HG03060 (cell line): ENCODE results near the gene KDM7A.
"Not testable (repeated sequence)": the region's sequence is repeated elsewhere in the genome, so short reads cannot be mapped to it uniquely, and the experiment has no call there.

Experiments used
- ATAC-seq: cut with Tn5 transposase; IDR thresholded peaks from one replicate; pipeline ENCODE4 v1.9.1; 2021; ENCODE audit warnings: low read depth, moderate number of reproducible peaks; ENCODE audit not compliant: unreplicated experiment

KDM7A gene

GRCh38 chr7:140203556-140203955 lies 26.8 kb upstream of the KDM7A start:
- ATAC-seq, result no peak

GRCh38 chr7:140202942-140203341 lies 26.2 kb upstream of the KDM7A start:
- not testable (repeated sequence) for ATAC-seq

- ATAC-seq, result no peak
Observed at GRCh38 chr7:140201393-140201792, 24.6 kb upstream of the KDM7A start.

DNA sequence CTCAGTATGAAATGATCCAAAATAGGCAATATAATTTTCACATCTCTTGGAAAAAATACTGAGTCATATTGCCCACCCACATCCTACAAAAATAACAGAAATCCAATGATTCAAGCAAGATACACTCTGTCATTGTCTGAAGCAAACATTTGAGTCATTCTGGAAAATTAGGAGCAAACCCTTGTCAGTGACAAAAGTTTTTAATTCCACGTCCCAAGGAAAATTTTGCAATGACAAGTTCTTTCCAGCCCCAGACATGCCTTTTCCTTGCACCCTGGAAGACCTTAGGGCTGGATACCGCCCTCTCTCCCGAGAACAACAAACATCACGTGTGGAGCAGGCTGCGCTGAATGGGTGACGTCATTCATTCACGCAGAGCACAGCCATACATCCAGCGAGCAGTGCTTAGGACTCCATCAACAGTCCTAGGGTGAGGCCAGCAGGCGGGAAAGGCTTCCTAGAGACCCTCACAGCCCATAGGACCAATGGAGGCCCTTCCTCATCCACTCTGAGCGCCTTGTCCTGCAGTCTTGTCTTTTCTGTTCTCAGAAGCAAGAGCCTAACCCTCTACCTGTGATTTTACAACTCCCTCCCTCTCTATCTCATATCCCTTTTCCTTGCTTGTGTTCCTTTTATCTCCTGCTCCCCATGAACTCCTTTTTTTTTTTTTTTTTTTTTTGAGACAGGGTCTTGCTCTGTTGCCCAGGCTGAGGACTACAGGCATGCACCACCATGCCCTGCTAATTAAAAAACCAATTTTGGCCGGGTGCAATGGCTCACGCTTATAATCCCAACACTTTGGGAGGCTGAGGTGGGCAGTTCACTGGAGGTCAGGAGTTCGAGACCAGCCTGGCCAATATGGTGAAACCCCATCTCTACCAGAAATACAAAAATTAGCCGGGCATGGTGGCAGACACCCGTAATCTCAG lies 23.5 kb upstream of the KDM7A start:
- ATAC-seq, result no peak

DNA sequence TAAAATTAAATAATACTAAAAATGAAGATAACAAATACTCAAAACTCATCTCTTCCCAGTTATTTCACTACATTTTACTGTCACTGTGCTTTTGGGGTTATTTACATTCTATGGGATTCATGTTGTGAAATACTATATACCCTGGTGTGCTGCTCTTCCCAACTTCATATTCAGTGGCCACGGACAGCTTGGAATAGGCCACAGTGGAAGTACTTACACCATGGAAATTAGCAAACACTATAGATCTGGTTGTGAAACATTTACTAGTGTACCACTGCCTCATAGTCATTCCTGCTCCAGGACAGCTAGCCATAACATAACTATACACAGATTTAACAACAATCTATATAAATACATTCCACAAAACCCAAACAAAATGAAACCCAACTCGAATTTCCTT lies 21.2 kb upstream of the KDM7A start:
- ATAC-seq, result no peak

DNA sequence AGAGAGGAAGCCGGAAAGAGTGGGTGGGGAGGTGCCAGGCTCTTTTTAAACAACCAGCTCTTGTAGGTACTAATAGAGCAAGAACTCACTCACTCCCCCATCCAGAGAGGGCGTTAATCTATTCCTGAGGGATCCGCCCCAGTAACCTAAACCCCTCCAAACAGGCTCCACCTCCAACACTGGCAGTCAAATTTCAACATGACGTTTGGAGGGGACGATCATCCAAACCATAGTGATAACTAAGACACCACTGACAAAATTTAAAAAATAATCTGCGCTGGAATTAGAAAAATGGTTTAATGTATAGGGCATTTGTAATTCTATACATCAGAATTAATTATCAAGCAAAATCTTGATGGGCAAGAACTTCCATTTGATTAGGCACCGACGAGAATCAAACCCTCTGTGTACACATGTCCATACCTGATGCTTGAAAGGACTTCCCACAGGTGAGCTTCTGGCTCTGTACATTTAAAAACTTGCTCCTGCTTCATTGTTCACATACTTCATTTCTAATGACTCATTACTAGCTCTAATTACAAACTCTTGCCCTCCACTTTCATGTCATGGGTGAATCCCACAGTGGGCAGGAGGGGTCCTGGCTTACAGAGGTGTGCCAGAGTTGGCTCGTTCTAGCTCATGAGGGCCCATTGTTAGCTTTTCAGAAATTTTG lies 20.6 kb upstream of the KDM7A start:
- no peak for ATAC-seq

- no peak for ATAC-seq
Observed at GRCh38 chr7:140196361-140197217, 19.8 kb upstream of the KDM7A start.

GRCh38 chr7:140195859-140196258 lies 19.1 kb upstream of the KDM7A start:
- ATAC-seq, result no peak

- no peak for ATAC-seq
Observed at GRCh38 chr7:140192620-140193019, 15.8 kb upstream of the KDM7A start.

DNA sequence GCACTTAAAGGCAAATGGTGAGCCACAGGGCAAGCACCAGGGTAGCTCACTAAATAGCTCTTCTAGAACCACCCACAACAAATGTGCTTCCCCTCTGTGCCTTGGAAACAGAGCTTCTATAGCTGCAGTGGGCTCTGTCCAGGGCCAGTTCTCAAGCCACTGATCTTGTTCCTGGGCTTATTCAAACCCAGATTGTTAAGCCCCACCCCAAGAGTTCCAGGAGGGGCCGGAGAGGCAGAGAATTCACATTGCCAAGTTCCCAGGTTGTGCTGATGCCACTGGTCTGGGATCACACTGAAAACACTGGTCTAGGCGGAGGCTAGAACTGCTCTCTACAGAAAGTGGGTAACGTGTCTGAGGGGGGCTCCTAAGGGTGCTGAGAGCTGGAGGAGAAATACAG lies 15.4 kb upstream of the KDM7A start:
- ATAC-seq, result no peak

DNA sequence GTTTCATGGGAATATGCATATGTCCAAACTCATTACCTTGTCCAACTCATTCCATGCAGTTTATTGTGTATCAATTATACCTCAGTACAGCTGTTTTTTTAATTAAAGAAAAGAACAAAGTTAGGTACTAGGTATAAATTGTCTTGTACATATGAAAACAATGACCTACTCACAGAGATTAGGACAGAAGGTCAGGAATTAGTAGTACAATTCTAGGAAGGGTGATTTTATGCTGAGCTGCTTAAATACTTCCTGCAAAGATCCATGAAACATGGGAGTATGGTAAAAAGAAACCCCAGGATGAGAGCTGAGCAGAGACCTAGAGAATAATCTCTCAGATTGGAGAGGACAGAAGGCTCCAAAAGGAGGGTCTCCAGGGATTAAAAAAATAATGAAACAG lies 13.8 kb upstream of the KDM7A start:
- ATAC-seq, result no peak

- no peak for ATAC-seq
Observed at GRCh38 chr7:140189917-140190316, 13.1 kb upstream of the KDM7A start.

GRCh38 chr7:140182917-140183316 lies 6.1 kb upstream of the KDM7A start:
- ATAC-seq, result no peak

- ATAC-seq, result no peak
Observed at GRCh38 chr7:140179339-140179738, 2.6 kb upstream of the KDM7A start.

- no peak for ATAC-seq
Observed at GRCh38 chr7:140176122-140176701, 571 bp downstream of the KDM7A start.

- ATAC-seq, result peak; percentile 59
Observed at GRCh38 chr7:140175221-140176121, 1.3 kb downstream of the KDM7A start.

- no peak for ATAC-seq
Observed at GRCh38 chr7:140174217-140174616, 2.6 kb downstream of the KDM7A start.

- ATAC-seq, result no peak
Observed at GRCh38 chr7:140170375-140170774, 6.4 kb downstream of the KDM7A start.

DNA sequence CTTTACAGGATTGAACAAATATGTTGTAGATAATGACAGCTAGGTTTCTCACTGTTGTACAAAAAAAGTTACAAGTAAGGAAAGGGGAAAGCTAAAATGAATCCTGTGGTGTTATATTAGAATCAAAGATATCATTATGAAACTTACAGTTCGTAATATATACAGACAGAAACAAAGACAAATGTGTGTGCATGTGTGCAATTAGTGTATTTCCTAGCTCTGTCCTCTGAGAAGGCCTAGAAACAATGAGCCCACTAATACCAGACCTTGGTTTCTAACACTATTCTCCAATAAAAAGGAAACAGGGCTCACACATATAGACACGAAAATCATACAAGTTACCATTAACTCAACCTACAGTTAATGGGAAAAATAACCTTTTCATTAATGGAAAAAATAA lies 8.0 kb downstream of the KDM7A start:
- no peak for ATAC-seq

GRCh38 chr7:140165422-140165821 lies 11.4 kb downstream of the KDM7A start:
- ATAC-seq, result no peak
